Loucy (cell line): ENCODE data around the gene PLCD3.

Source experiments
- CTCF ChIP-seq: fragments of 200-600 bp; sonication (generic); conservative IDR thresholded peaks from 2 replicates; pipeline ENCODE4 v1.5.1; 2014; ENCODE audit warnings: mild to moderate bottlenecking, antibody characterized with exemption, low read length
- EZH2phosphoT487 ChIP-seq: fragments of 200-600 bp; IDR thresholded peaks from 2 replicates; pipeline ENCODE4 v1.6.1; 2018; ENCODE audit warnings: antibody characterized with exemption, mild to moderate bottlenecking, moderate library complexity, borderline replicate concordance

GRCh38 chr17:45170931-45171337 lies 38.6 kb upstream of the PLCD3 start:
- TF ChIP-seq CTCF (no peak), EZH2phosphoT487 (no peak)
